Mesodermal cell (in vitro differentiated cells): ENCODE results near the gene DNM2.
A peak's percentile ranks its signal among the peaks of the same experiment; 100 is the strongest.
"Not testable (repeated sequence)": the region's sequence is repeated elsewhere in the genome, so short reads cannot be mapped to it uniquely, and the experiment has no call there.

Experiments used
- H3K27ac ChIP-seq: 2 replicates; pipeline ENCODE4 v1.7.0; 2013; ENCODE audit warnings: mild to moderate bottlenecking, low read depth, low read length, moderate library complexity; ENCODE audit not compliant: severe bottlenecking
- H3K36me3 ChIP-seq: 2 replicates; pipeline ENCODE4 v1.7.1; 2013; ENCODE audit warnings: mild to moderate bottlenecking, low read length, moderate library complexity; ENCODE audit not compliant: control insufficient read depth, insufficient read depth
- H3K4me1 ChIP-seq: one replicate; pipeline ENCODE4 v1.7.1; 2013; ENCODE audit warnings: mild to moderate bottlenecking, low read length; ENCODE audit not compliant: insufficient read depth, control insufficient read depth, poor library complexity, severe bottlenecking
- H3K4me3 ChIP-seq: 2 replicates; pipeline ENCODE4 v1.7.0; 2013; ENCODE audit warnings: low read length, control low read depth, mild to moderate bottlenecking; ENCODE audit not compliant: insufficient read depth, poor library complexity, severe bottlenecking; ENCODE audit errors: extremely low read depth
- H3K9me3 ChIP-seq: 2 replicates; pipeline ENCODE4 v1.7.1; 2013; ENCODE audit warnings: mild to moderate bottlenecking, low read length, moderate library complexity; ENCODE audit not compliant: control insufficient read depth
- WGBS, 2 experiments: methylation state at CpG; one replicate each; pipeline ENCODE4 v1.1.5; 2013; ENCODE audit warnings: missing lambda C conversion rate in 2 of 2; ENCODE audit not compliant: insufficient coverage in 2 of 2; 5-methylcytosine and 5-hydroxymethylcytosine counted together

DNM2 gene

GRCh38 chr19:10870955-10871603 lies 153.2 kb downstream of the DNM2 start, which contains the start of gene CARM1:
Gene CARM1 (plus strand): TSS chr19:10871553. CDS start chr19:10871703, 150 bp downstream.
- H3K36me3 ChIP-seq: no peaks in the 10 kb centered on the region
- H3K4me3 ChIP-seq: peak within 1 kb of the TSS; percentile 90
- no peaks in the 10 kb centered on the region for H3K9me3 ChIP-seq
- peak within 1 kb of the TSS; percentile 88 for H3K27ac ChIP-seq
- H3K4me1 ChIP-seq: peaks cover 3% of the 10 kb centered on the region
- 0% methylated on average over 59 to 74 of the region's 99 CpGs for WGBS, 2 experiments

- peak overlapping the region; percentile 67 for H3K27ac ChIP-seq
- no peaks in the 10 kb centered on the region for H3K36me3 ChIP-seq
- H3K4me3 ChIP-seq: peak overlapping the region; percentile 90
- peaks cover 3% of the 10 kb centered on the region for H3K4me1 ChIP-seq
- WGBS, 2 experiments: 1 to 2% methylated on average over 37 to 88 of the region's 90 CpGs
- no peaks in the 10 kb centered on the region for H3K9me3 ChIP-seq
Measured at GRCh38 chr19:10871711-10872545, 154.0 kb downstream of the DNM2 start.

DNA sequence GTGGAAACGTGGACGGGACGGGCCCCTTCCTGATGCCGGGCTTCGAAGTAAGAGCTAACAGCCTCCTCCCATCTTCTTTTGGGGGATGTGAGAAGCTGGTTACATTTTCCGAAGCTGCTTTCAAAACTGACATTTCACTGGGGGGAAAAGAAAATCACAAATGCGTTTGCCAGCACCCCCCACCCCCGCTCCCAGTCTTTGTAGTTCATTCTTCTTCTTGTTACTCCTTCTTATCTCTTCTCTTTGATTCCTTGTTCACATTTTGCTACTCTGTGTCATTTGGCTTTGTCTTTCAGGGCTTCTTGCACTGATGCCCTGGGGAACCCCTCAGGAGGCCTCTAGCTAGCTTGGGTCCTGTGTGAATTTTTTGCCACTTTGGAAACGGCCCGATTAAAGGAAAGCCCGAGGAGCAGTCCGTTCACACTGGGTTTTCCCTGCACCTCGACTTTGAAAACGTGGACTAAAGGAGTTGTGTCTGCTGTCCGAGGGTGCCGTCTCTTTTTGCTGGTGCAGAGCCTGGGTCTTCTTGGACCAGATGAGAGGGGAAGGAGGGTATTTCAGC lies 154.7 kb downstream of the DNM2 start:
- Histone ChIP-seq H3K36me3 (no peaks in the 10 kb centered on the region), H3K4me3 (peak overlapping the region; percentile 90), H3K9me3 (no peaks in the 10 kb centered on the region), H3K27ac (peak overlapping the region; percentile 67), H3K4me1 (peaks cover 3% of the 10 kb centered on the region)
- 20 to 24% methylated on average over 10 to 13 of the region's 16 CpGs for WGBS, 2 experiments

DNA sequence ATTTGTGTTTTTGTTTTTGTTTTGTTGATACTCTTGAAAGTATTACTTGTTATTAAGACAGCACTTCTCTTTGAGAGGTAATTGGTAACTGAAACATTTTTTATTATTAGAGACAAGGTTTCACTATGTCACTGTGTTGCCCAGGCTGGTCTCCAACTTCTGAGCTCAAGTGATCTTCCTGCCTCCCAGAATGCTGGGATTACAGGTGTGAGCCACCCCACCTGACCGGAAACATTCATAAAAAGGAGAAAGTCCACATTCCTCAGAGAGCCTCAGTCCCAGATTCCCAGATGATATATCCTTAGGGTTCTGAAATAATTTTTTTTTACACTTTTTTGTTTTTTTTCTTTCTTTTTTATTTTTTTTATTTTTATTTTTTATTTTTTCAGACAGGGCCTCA lies 156.1 kb downstream of the DNM2 start:
- no CpG with 5 or more reads among the region's 1 CpG for WGBS, 2 experiments
- Histone ChIP-seq H3K9me3 (no peaks in the 10 kb centered on the region), H3K4me3 (no peak overlapping the region), H3K4me1 (peaks cover 3% of the 10 kb centered on the region), H3K36me3 (no peaks in the 10 kb centered on the region), H3K27ac (no peak overlapping the region)

DNA sequence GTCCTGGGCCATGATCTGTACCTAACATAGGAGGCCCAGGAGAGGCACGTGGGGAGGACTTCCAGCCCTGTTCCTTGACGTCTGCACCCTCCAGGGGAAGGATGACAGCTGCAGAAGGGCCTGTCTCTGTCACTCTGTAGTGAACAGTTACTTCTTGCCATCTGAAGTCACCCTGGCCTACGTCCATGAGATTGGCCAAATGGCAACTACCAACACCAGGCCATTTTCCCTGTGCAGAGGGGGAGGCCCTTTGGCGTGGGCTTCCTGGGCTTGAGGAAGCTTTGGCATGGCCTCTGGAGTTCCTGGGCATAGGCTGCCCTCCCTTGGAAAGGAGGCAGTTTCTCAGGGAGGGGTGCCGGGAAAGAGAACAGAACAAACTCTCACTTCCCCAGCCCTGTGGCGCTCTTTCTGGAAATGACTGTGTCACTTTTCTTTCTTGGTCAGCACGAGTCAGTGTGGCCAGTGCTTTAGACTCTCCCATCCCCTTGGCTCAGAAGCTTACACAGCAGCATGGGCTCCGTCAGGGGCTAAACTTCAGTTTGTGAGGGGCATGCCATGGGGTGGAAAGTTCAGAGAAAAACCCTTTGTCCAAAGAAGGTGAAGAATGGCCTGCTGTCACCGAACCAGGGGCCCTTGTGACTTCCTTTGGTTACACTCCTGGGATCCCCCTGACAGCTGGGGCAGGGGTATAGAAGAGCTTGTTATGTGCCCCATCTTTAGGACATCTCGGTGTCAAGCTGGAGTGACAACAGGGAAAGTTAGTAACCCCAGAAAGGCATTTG lies 158.8 kb downstream of the DNM2 start:
- no peaks in the 10 kb centered on the region for H3K36me3 ChIP-seq
- WGBS, 2 experiments: 94 to 96% methylated on average over 8 of the region's 10 CpGs
- H3K4me3 ChIP-seq: no peak overlapping the region
- peak overlapping the region; percentile 3 for H3K27ac ChIP-seq
- H3K4me1 ChIP-seq: peaks cover 25% of the 10 kb centered on the region
- no peaks in the 10 kb centered on the region for H3K9me3 ChIP-seq

DNA sequence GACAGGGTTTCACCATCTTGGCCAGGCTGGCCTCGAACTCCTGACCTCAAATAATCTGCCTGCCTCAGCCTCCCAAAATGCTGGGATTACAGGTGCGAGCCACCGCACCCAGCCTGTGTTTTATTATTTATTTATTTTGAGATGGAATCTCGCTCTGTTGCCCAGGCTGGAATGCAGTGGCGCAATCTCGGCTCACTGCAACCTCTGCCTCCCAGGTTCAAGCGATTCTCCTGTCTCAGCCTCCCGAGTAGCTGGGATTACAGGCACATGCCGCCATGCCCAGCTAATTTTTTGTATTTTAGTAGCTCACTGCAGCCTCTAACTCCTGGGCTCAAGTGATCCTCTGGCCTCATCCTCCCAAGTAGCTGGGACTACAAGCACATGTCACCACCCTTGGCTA lies 159.7 kb downstream of the DNM2 start:
- not testable (repeated sequence) for H3K4me3 ChIP-seq, H3K9me3 ChIP-seq, H3K36me3 ChIP-seq, H3K27ac ChIP-seq
- H3K4me1 ChIP-seq: peaks cover 33% of the 10 kb centered on the region
- WGBS, 2 experiments: 96 to 97% methylated on average over 4 to 7 of the region's 9 CpGs

- peaks cover 33% of the 10 kb centered on the region for H3K4me1 ChIP-seq
- no peak overlapping the region for H3K4me3 ChIP-seq
- no peak overlapping the region for H3K27ac ChIP-seq
- 100% methylated on average over 1 to 3 of the region's 3 CpGs for WGBS, 2 experiments
- no peaks in the 10 kb centered on the region for H3K9me3 ChIP-seq
- peaks cover 4% of the 10 kb centered on the region for H3K36me3 ChIP-seq
Measured at GRCh38 chr19:10878253-10878652, 160.4 kb downstream of the DNM2 start.
